GM18499 (cell line): ENCODE measurements around the gene PDE6G.

Source experiments
- ATAC-seq: cut with Tn5 transposase; IDR thresholded peaks from one replicate; pipeline ENCODE4 v1.9.1; 2021; ENCODE audit warnings: moderate number of reproducible peaks; ENCODE audit not compliant: insufficient read depth, unreplicated experiment

PDE6G gene

DNA sequence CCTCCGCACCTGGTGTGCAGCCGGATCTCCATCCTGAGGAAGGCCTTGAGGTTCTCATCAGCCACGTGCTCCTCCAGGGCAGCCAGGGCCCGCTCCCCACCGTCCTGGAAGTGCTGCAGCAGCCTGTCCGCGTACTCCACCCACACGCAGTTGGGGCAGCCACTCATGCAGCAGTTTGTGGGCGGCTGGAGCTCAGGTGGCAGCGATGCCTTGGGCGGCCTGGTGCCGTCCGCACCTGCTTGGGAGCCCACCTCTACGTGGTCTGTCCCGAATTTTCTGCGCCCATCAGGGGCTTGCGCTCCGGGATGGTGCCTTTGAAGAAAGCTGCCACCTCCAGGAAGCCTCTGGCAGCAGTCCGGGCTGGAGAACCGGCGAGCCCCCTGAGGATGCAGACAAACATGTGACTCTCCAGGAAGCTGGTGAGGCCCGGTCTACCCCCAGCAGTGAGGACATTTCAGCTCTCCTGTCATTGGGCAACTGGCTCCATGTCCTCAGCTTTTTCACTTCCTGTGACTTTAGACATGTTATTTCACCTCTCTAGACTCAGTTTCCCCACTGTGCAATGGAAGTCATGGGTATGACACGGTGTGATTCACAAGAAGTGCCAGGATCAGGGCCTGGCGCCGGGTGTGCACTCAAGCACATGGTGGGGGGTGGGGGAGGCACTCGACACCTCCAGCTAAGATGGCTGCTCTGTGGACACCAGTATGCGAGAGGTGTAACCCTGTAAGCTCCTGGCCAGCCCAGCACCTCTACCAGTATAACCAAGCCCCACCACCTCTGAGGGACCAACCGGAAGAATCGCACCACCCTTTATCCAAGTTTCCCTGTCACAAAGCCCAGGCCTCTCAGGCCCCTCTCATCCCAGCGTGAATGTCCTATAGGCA is 9.1 kb upstream of the PDE6G start:
- ATAC-seq: no peak

DNA sequence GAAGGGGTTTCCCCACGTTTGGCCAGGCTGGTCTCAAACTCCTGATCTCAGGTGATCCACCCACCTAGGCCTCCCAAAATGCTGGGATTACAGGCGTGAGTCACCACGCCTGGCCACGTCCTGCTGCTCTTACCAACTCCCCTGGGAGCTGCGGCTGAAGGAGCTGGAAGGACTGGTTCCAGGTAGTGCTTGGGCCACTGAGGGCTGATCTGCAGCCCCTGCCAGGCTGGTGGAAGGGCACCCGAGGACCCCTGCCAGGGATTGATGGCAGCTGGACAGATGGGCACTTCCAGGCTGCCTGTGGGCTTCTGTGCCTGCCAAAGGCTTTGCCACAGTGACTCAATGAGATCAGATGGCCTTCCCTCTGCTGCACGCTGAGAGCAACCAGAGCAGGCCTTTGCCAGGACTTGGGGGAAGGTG is 7.7 kb upstream of the PDE6G start:
- no peak for ATAC-seq

DNA sequence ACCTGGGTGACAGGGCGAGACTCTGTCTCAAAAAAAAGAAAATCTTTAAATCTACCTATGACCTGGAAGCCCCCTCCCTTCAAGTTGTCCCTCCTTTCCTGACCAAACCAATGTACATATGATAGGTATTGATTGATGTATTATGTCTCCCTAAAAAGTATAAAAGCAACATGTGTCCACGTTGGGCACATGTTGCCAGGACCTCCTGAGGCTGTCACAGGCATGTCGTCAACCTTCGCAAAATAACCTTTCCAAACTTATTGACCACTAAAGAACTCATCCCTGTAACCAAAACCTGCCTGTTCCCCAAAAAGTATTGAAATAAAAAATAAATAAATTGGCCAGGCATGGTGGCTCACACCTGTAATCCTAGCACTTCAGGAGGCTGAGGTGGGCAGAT is 5.7 kb upstream of the PDE6G start:
- no peak for ATAC-seq

DNA sequence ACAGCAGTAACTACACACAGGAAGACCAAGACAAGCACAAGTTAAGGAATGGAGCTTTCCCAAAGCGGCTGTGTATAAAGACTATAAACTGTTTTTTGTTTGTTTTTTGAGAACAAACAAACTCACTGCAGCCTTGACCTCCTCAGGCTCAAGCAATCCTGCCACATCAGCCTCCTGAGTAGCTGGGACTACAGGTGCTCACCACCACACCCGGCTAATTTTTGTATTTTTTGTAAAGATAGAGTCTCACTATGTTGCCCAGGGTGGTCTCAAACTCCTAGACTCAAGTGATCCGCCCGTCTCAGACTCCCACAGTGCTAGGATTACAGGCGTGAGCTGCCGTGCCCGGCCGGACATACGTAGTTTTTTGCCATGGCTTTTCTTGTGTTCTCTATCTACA is 4.1 kb upstream of the PDE6G start:
- no peak for ATAC-seq

DNA sequence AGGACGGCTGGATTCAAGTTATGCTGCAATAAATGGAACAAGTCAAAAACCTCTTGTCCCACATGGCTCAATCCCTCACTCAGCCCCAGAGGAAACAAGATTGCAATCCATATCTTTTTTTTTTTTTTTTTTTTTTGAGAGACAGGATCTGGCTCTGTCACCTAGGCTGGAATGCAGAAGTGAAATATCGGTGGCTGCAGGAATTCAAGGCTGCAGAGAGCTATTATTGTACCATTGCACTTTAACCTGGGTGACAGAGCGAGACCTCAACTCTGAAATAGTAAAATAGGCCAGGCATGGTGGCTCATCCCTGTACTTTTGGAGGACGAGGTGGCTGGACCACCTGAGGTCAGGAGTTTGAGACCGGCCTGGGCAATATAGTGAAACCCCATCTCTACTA is 2.7 kb upstream of the PDE6G start:
- ATAC-seq: no peak

DNA sequence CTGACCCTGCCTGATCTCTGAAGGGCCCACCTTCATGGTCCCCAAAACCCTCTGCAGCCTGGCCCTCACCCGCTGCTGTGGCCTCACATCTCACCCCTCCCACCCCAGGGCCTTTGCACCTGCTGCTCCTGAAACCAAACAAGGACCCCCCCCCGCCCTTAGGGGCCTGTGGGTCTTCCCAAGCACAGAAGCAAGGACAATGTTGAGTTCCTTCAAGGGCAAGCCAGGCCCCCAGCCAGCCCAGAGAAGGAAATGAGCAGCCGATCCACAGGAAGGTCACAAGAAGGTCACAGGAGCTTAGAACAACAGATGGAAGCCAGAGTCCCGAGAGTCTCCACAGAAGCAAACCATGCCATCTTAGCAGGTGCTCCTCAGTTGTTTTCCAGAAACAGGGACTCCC is 493 bp upstream of the PDE6G start:
- no peak for ATAC-seq

DNA sequence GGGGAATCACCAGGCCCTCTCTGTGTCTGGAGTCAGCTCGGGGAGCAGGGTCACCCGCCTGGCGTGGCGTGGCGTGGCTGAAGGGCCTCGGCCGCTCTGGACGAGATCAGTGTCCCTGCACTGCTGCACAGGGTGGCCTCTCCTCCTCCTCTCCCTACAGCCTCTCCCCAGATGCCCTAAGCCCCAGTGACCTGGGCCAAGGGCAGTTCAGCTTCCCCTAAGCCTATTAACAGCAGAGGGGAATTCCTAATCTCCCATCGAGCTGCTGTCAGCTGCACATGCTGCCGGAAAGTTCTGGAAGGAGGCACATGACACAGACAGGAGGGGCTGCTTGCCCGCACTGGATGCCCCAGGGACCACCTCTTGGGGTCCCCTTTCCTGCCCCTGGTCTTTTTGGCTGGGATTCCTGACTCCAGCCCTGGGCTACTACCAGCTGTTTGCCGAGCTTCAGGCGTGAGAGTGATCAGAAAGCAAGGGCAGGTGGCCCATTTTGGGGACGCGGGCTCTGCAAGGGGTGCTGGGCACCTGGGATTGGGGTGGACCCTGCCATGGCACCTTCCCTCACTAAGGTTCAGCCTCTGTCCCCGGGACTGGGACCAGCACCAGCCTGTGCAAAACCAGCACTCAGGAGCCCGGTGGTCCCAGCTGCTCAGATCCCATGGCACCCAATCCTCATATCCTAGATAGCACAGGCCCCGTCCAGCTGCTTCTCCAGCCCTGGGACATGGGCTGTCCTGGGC is 794 bp downstream of the PDE6G start:
- ATAC-seq: no peak

DNA sequence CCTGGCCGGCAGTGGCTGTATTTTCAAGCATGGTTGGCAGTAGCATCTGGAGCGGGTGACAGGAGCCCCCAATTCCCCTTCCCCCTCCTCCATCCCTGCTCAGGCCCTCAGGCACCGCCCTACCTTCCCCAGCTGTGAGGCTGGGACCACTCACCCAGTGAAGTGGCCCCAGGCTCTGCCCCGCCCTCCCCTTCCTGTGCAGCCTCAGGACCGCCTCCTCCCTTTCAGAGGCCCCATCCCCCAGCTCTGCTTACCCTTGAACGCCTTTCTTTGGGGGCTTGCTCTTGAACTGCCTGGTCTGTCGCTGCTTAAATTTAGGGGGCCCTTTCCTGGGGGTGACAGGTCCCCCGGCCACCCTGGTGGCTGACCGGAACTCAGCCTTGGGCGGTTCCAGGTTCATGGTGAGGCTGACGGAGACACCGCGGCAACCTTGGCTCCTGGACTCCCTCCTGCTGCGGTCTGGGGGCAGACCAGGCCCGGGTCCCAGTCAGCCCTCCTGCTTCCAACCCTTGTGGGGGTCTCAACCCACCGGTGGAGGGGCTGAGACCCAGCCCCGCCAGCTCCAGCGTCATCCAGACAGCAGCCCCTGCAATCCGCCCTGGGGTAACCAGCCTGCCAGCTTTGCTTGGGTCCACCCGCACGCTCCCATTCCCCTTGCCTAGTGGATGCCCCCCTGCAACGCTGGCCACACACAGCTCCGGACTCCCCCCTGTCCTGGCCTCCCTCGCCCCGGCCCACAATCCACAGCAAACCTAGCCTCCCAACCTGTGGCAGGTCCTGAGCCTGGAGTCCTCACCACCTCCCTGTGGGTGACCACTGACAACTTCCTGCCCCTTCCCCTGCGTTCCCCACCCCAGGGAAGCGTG is 3.2 kb downstream of the PDE6G start:
- no peak for ATAC-seq

DNA sequence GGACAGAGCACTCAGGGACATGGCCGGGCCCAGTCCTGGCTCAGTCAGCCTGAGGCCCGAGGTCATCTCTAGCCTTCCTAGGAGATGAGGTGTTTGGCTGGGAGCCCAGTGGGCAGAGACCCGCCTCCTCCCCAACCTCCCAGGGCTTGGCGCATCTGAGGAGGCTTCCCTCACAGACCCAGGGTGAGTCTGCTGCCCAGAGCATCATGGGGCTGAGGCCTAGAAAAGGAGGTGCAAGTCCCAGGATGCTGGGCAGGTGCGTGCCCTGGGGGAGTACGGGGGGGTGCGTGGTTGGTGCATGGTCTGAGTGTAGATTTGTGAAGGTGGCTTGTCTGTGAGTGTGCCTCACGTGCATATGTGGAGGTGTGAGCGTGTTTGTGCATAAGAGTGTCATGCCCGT is 4.7 kb downstream of the PDE6G start:
- ATAC-seq: no peak

DNA sequence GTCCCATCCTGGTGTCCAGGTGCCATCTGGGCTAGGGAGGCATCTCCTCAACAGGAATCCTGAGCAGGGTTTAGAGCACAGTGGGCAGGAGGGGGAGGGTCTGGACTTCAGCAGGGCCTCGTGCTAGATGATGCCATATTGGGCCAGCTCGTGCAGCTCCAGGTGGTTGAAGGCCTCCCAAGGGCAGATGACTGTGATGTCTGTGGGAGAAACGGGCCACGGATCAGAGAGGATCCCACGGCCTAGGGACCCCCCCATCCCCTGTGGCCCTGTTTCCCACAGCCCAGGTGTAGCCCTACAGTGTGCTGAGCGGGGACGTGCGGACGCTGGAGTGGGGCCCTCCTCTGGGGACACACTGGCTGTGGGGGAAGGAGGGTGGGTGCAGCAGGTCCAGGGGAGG is 5.4 kb downstream of the PDE6G start:
- no peak for ATAC-seq

DNA sequence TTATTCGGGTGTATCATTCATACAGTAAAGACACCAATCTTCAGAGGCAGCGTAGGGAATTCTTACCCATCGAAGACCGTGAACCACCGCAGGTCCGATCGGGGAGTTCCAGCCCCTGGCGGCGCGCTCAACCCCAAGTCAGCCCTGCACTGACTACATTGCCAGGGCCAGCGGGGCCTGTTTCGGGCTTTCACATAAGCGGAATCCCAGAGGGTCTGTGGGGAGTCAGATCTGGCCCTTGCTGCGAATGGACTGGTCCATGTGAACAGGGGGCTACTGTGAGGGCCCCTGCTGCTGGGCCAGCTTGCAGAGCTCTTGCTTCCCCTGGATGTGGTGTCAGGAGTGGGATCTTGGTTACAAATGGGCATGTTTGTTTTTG is 7.6 kb downstream of the PDE6G start:
- no peak for ATAC-seq

DNA sequence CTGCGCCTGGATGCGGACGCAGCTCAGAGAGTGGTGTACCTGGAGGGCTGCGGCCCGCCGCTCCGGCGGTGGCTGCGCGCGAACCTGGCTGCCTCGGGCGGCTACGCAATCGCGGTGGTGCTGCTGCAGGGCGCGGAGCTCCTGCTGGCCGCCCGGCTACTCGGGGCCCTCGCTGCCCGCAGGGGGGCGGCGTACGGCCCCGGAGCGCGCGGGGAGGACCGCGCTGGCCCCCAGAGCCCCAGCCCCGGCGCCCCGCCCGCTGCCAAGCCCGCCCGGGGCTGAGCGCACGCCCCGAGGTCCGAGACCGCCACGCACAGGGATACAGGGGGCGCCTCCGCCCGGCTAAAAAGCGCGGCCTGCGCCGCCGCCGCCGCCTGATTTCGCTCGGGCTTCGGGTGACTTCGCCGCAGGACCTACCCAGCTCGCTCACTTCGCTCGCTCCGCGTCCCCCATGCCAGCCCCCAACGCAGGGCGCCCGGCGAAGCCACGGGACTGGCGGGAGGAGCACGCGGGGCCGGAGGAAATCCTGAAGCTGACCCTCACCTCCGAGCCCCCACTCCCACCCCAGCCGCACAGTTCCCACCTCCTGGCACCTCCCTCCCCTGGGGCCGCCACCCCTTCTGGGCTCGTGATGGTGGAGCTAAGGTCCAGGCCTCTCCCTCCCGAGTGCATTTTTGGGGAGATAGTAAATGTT is 8.2 kb downstream of the PDE6G start:
- ATAC-seq: no peak

DNA sequence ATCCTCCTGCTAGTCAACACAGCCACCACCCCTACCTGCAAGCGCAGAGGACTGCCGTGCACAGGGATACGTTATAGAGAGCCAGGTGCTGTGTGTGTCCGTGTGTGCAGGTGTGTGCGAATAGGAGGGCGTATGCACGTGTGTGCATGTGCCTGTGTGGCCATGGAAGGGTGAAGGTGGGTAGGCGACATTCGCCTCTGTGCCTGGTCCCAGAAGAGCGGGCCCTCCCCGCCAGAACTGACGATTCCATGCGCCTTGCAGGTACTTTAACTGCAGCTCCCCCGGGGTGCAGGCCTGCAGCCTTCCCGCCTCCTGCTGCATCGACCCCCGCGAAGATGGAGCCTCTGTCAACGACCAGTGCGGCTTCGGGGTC is 8.7 kb downstream of the PDE6G start:
- ATAC-seq: no peak

DNA sequence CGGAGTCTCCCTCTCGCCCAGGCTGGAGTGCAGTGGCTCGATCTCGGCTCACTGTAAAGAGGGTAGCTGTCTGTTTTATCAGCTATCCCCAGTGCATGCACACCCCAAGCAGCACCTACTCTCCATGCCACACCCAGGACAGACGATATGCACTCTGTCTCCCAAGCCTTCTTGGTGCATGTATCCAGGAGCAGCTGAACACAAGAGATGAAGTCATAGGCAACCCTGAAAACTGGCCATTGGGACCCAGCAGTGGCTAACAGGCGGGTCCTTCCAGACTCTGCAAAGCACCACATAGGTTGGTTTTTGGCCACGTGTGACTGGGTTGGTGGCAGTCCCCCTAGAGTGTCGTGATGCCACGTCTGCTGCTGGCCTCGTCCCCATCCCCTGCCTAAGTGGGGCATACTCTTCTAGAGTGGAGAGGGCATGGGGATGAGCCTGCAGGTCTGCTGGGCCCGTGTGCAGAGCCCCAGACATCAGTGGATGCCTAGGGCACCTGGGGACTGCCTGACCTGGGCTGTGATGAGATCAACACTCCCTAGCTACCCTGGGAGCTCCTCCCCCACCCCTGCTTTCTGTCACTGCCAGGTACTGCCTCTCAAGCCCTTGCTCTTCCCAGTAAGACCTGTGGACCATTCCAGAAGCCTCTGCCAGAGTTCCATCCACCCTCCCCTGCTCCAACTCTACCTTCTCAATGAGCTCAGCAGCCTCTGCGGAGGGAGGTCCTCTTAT is 9.3 kb downstream of the PDE6G start:
- ATAC-seq: no peak

DNA sequence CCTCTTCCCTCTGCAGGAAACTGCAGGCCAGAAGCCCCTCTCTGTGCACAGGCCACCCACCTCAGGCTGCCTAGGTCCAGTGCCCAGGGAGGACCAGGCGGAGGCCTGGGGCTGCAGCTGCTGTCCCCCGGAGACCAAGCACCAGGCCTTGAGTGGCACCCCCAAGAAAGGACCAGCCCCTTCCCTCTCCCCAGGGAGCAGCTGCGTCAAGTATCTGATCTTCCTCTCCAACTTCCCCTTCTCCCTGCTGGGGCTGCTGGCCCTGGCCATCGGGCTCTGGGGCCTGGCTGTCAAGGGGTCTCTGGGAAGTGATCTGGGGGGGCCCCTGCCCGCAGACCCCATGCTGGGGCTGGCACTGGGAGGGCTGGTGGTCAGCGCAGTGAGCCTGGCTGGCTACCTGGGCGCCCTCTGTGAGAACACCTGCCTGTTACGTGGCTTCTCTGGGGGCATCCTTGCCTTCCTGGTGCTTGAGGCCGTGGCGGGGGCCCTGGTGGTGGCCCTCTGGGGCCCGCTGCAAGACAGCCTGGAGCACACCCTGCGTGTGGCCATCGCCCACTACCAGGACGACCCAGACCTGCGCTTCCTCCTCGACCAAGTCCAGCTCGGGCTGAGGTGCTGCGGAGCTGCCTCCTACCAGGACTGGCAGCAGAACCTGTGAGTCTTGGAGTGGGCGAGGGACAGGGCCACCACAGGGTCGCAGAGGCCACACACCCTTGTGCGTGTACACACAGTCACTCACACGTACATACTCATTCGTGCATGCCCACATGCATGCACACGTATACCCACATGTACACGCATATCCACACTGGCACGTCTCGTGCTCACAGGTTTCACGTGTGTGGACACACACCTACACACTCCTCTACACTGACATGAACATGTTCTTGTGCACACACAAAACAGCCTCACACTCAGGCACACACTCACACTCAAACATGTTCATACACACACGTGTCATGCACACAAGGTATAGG is 11.1 kb downstream of the PDE6G start:
- no peak for ATAC-seq

DNA sequence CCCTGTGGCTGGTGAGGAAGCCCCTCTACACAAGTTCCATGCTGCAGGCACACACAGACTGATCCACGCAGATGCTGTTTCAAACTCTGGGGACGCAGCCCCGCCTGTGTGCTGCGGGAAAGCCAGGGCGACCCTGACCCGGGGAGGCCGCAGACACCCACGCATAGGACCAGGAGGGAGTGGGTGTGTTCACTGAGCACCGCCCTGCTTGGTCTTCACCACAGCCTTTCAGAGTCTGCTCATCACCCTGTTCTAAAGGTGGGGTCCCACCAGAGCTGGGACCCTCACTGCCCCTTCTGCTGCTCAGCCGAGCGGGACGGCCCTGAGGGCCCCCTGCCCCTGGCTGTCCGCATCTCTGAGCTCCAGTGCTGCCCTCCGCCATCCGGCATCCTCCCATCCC is 11.8 kb downstream of the PDE6G start:
- no peak for ATAC-seq

DNA sequence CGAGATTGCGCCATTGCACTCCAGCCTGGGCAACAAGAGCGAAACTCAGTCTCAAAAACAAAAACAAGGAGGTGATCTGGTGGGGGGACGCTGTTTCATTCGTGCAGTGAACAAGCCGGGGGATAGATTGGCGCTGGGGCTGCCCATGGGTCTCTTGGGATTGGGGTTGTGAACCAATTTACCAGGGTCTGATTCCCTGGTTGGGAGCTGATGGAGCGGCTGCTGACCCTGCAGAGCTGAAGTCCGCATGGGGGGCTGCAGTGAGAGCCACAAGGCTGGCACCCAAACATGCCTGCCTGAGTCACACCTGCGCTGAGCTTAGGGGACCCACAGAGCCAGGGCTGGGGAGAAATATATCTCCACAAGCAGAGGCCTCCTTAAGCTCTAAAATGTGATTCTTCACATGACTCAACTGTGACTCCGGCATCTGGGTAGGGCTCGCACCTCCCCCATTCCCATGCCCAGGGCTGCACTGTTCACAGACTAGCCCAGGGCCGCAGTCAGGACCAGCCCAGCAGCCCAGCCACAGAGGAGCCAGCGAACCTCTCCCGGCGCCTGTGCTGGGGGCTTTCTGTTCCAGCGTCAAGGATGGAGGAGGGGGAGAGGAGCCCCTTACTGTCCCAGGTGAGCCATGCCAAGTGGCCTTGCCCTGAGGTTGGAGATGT is 14.4 kb downstream of the PDE6G start:
- no peak for ATAC-seq

DNA sequence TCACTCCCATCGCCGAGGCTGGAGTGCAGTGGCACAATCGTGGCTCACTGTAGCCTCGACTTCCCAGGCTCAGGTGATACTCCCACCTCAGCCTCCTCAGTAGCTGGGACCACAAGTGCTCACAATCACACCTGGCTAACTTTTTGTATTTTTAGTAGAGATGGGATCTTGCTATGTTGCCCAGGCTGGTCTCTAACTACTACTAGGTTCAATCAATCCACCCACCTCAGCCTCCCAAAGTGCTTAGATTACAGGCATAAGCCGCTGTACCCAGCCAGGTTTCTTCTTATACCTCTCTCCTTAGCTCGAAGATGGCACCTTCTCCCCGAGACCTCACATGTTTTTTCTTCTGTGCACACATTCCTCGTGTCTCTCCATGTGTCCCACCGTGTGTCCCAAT is 16.3 kb downstream of the PDE6G start:
- no peak for ATAC-seq
